HG03108 (cell line): Measurements from ENCODE around the gene ANKRD36C.
"Not testable (repeated sequence)": the region's sequence is repeated elsewhere in the genome, so short reads cannot be mapped to it uniquely, and the experiment has no call there.

Experiments
- ATAC-seq: cut with Tn5 transposase; IDR thresholded peaks from one replicate; pipeline ENCODE4 v1.9.1; 2021; ENCODE audit warnings: moderate library complexity; ENCODE audit not compliant: unreplicated experiment

Gene ANKRD36C

GRCh38 chr2:95799892-95800291, 191.7 kb downstream of the ANKRD36C start:
- no peak for ATAC-seq

GRCh38 chr2:95799147-95799889, 192.3 kb downstream of the ANKRD36C start:
- not testable (repeated sequence) for ATAC-seq

GRCh38 chr2:95796249-95797099, 195.2 kb downstream of the ANKRD36C start:
- not testable (repeated sequence) for ATAC-seq

GRCh38 chr2:95793970-95794369, 197.7 kb downstream of the ANKRD36C start:
- ATAC-seq: not testable (repeated sequence)

- not testable (repeated sequence) for ATAC-seq
Observed at GRCh38 chr2:95790180-95790579, 201.4 kb downstream of the ANKRD36C start.

GRCh38 chr2:95789385-95789784, 202.2 kb downstream of the ANKRD36C start:
- ATAC-seq: not testable (repeated sequence)

GRCh38 chr2:95788642-95789041, 203.0 kb downstream of the ANKRD36C start:
- not testable (repeated sequence) for ATAC-seq
